Measurements from ENCODE around the gene KCNH8.

DNA sequence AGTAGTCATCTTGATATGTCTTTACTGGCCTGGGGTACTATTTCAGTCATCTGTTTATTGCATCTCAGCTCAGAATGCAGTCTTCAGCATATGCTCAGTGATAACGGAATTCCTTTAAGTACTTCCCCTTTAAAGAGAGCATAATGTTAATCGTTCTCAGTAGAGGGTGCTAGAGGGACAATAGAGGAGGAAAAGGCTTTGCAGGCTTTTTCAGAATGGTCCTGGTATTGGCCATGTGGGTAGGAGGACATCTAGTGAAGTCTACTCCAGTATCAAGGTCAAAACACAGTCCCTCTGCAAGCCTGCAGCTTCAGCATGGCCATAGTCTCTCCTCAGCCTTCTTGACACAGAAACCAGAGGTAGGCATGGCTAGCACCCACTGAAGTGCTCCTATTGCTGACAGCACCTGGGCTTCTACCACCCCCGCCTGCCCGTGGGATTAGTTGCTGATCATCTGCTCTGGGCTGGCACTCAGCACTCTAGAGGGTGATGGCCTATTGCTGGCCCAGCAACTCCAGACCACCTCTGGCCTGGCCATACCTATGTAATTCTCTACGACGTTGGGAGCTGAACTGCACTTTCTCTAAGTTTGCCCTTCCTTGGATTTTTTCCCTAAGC lies 65.4 kb downstream of the KCNH8 start:
- TF ChIP-seq EZH2 (IDR thresholded peaks at IDR 0.05) (no peak), POLR2AphosphoS5 (IDR thresholded peaks at IDR 0.05; ENCODE audit: borderline replicate concordance, low read depth, low read length) (no peak)
